Measurements from ENCODE around the gene PHF3. TPM values are rescaled to one million over a fixed set of nuclear protein-coding genes. Genes with fewer than 3 reads are reported as not detected.

The PHF3 gene
- total RNA-seq, 2 experiments from 2014 or later: 54.8 to 92.5 TPM

DNA sequence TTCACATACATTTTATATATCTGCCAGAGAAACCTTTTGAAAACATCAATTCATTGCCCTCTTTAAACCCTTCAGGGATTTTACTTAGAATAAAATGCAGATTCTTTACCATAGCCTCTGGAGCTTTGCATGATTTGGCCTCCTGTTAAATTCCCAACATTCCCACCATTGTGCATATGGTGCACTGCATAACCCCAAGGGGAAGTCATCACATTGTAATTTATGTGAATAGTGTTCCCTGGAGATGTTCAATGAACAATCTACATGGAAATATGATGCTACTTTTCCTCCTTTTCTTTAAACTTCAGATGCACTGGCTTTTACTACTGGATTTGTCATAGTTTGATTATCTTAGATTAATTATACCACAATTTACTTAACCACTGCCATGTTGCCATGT lies 94.7 kb downstream of the PHF3 start:
- Histone ChIP-seq H3K79me2 (ENCODE audit: insufficient read depth, low read depth, low read length) (no peaks in the 10 kb centered on the region), H3K4me3 (ENCODE audit: low read depth, low read length, poor library complexity, severe bottlenecking) (no peak overlapping the region), H3K4me2 (ENCODE audit: low read length) (no peak overlapping the region), H2AFZ (ENCODE audit: low read length) (no peak overlapping the region), H3K9me2 (ENCODE audit: insufficient read depth, low read length) (no peaks in the 10 kb centered on the region), H3K27ac (ENCODE audit: low read depth, low read length, poor library complexity, severe bottlenecking) (no peak overlapping the region), H3K36me3 (ENCODE audit: insufficient read depth, low read length) (no peaks in the 10 kb centered on the region), H3K9me3 (ENCODE audit: low read length) (no peaks in the 10 kb centered on the region), H4K20me1 (ENCODE audit: insufficient read depth, low read length) (no peaks in the 10 kb centered on the region), H3K4me1 (ENCODE audit: insufficient read depth, low read length, poor library complexity, severe bottlenecking) (no peaks in the 10 kb centered on the region)
- BruUV-seq (replicated peaks): no TSS peak
- DNase-seq (ENCODE audit: low spot score): no peak
- no peak for TF ChIP-seq EZH2phosphoT487 (IDR thresholded peaks at IDR 0.05; ENCODE audit: borderline replicate concordance, low read depth, low read length)
- TF ChIP-seq, protein P1, sequence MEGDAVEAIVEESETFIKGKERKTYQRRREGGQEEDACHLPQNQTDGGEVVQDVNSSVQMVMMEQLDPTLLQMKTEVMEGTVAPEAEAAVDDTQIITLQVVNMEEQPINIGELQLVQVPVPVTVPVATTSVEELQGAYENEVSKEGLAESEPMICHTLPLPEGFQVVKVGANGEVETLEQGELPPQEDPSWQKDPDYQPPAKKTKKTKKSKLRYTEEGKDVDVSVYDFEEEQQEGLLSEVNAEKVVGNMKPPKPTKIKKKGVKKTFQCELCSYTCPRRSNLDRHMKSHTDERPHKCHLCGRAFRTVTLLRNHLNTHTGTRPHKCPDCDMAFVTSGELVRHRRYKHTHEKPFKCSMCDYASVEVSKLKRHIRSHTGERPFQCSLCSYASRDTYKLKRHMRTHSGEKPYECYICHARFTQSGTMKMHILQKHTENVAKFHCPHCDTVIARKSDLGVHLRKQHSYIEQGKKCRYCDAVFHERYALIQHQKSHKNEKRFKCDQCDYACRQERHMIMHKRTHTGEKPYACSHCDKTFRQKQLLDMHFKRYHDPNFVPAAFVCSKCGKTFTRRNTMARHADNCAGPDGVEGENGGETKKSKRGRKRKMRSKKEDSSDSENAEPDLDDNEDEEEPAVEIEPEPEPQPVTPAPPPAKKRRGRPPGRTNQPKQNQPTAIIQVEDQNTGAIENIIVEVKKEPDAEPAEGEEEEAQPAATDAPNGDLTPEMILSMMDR (conservative IDR thresholded peaks at IDR 0.05; ENCODE audit: low read length): no peak
- CTCF ChIA-PET (ENCODE audit: unreplicated experiment): no interaction called here
- POLR2A ChIA-PET: interaction anchor here (1.1 kb wide), 1 partner anchor 44 kb away, joined by 3 read pairs; no protein-coding TSS in a partner anchor
- intact Hi-C loops (cut with micrococcal nuclease; ENCODE audit: unreplicated experiment): no loop called here

- Histone ChIP-seq H3K4me2 (ENCODE audit: low read length) (no peak overlapping the region), H3K4me3 (ENCODE audit: low read depth, low read length, poor library complexity, severe bottlenecking) (no peak overlapping the region), H3K27ac (ENCODE audit: low read depth, low read length, poor library complexity, severe bottlenecking) (no peak overlapping the region), H3K36me3 (ENCODE audit: insufficient read depth, low read length) (no peaks in the 10 kb centered on the region), H3K9me2 (ENCODE audit: insufficient read depth, low read length) (no peaks in the 10 kb centered on the region), H3K4me1 (ENCODE audit: insufficient read depth, low read length, poor library complexity, severe bottlenecking) (no peaks in the 10 kb centered on the region), H2AFZ (ENCODE audit: low read length) (no peak overlapping the region), H3K79me2 (ENCODE audit: insufficient read depth, low read depth, low read length) (no peaks in the 10 kb centered on the region), H3K9me3 (ENCODE audit: low read length) (no peaks in the 10 kb centered on the region), H4K20me1 (ENCODE audit: insufficient read depth, low read length) (no peaks in the 10 kb centered on the region)
- POLR2A ChIA-PET: interaction anchor here (0.8 to 2.1 kb wide), 4 partner anchors 9 to 17 kb away, joined by 4 to 10 read pairs (median 4); no protein-coding TSS in a partner anchor
- no peak for DNase-seq (ENCODE audit: low spot score)
- no TSS peak for BruUV-seq (replicated peaks)
- TF ChIP-seq EZH2phosphoT487 (IDR thresholded peaks at IDR 0.05; ENCODE audit: borderline replicate concordance, low read depth, low read length): no peak
- TF ChIP-seq, protein P1 (conservative IDR thresholded peaks at IDR 0.05; ENCODE audit: low read length): no peak
- intact Hi-C loops (cut with micrococcal nuclease; ENCODE audit: unreplicated experiment): no loop called here
- CTCF ChIA-PET (ENCODE audit: unreplicated experiment): no interaction called here
Measured at GRCh38 chr6:63731930-63732329, 96.3 kb downstream of the PHF3 start.

GRCh38 chr6:63732336-63732735 lies 96.7 kb downstream of the PHF3 start:
- H3K4me3 ChIP-seq (ENCODE audit: low read depth, low read length, poor library complexity, severe bottlenecking): no peak overlapping the region
- H3K36me3 ChIP-seq (ENCODE audit: insufficient read depth, low read length): no peaks in the 10 kb centered on the region
- no TSS peak for BruUV-seq (replicated peaks)
- no peaks in the 10 kb centered on the region for H4K20me1 ChIP-seq (ENCODE audit: insufficient read depth, low read length)
- POLR2A ChIA-PET: interaction anchor here (0.8 to 2.1 kb wide), 4 partner anchors 9 to 17 kb away, joined by 4 to 10 read pairs (median 4); no protein-coding TSS in a partner anchor
- H3K27ac ChIP-seq (ENCODE audit: low read depth, low read length, poor library complexity, severe bottlenecking): no peak overlapping the region
- intact Hi-C loops (cut with micrococcal nuclease; ENCODE audit: unreplicated experiment): no loop called here
- H2AFZ ChIP-seq (ENCODE audit: low read length): no peak overlapping the region
- no peak for DNase-seq (ENCODE audit: low spot score)
- H3K4me2 ChIP-seq (ENCODE audit: low read length): no peak overlapping the region
- H3K4me1 ChIP-seq (ENCODE audit: insufficient read depth, low read length, poor library complexity, severe bottlenecking): no peaks in the 10 kb centered on the region
- no peak for TF ChIP-seq EZH2phosphoT487 (IDR thresholded peaks at IDR 0.05; ENCODE audit: borderline replicate concordance, low read depth, low read length)
- TF ChIP-seq, protein P1 (conservative IDR thresholded peaks at IDR 0.05; ENCODE audit: low read length): no peak
- no peaks in the 10 kb centered on the region for H3K79me2 ChIP-seq (ENCODE audit: insufficient read depth, low read depth, low read length)
- H3K9me3 ChIP-seq (ENCODE audit: low read length): no peaks in the 10 kb centered on the region
- CTCF ChIA-PET (ENCODE audit: unreplicated experiment): no interaction called here
- no peaks in the 10 kb centered on the region for H3K9me2 ChIP-seq (ENCODE audit: insufficient read depth, low read length)

Measured in OCI-LY7 (cell line).